Measurements from ENCODE around the gene LRRC17.
A peak's percentile ranks its signal among the peaks of the same experiment; 100 is the strongest.

Gene LRRC17

DNA sequence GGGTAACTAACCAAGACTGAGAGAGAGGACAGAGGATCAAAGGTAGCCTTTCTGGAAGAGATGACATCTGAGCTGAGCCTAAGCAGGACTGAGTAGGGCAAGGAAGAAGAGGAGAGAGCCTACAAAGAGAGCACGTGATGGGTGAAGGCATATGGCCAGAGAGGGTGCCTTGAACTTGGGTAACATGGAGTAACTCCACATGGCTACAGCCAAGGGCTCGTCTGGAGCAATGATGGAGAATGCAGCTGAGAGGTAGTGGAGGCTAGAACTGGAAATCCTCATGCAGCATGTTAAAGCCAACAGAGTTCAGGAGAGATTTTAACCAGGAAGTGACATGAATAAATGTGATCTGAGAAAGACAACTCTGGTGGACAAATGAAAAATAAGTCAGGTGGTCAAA, 77.8 kb downstream of the LRRC17 start:
- no peak for DNase-seq

DNA sequence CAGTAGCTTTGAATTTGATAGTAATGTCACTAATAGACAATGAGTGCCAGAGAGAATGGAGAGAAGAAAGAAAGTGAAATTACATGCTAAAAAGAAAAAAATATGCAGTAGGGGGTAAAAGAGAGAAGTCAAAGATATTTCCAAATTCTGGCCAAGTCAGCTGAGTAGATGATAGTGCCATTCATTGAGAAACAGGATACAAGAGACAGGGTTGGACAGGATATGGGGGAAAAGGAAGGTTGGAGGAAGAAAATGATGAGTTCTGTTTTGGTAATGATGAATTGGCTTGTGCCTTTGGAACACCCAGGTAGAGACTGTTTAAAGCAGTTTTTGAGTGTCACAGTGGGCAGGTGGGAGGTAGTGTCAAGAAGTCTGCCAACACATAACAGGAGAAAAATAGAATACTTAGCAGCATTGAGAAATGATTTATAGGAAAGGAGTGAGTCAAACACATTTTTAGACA, 78.3 kb downstream of the LRRC17 start:
- no peak for DNase-seq

DNA sequence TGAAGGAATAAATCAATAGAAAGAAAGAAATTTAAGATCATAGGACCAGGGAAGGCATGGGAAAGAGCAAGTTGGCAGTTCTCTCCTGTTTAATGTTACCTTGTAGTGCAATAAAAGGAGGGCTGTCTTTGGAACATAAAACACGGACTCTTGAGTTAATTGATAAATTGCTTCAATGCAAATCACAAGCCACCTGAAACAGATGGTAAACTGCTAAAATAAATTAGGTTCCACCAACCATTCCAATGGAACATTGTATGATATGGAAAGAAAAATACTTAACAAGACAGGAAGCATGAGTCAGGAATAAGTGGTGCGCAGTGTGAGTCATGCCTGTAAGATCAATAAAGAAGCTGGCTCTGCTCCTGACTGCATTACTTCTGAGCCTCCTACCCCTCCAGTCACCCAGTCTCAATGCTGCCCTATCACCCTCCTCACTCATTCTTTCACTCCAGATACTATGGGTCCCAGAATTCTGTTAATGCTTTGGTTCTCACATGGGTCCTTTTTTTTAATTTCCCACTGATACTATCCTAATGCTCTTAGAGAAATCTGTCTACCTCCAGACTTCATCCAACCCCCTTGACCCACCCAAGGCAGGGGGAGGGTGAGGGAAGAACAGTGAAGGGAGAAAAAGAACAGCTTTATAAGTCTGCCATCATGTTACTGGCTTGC, 78.9 kb downstream of the LRRC17 start:
- peak; percentile 57 for DNase-seq

DNA sequence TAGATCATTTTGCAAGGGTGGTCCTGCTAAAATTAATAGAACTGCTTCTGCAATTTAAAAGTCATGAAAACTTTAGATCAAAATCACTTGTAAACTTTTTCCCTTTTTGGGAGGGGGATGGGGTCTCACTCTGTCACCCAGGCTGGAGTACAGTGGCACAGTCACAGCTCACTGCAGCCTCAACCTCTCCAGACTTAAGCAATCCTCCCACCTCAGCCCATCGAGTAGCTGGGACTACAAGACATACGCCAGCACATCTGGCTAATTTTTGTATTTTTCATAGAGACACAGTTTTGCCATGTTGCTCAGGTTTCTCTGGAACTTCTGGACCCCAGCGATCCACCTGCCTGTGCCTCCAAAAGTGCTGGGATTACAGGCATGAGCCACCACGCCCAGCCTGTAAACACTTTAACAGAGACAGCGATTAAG, 79.7 kb downstream of the LRRC17 start:
- DNase-seq, result no peak

DNA sequence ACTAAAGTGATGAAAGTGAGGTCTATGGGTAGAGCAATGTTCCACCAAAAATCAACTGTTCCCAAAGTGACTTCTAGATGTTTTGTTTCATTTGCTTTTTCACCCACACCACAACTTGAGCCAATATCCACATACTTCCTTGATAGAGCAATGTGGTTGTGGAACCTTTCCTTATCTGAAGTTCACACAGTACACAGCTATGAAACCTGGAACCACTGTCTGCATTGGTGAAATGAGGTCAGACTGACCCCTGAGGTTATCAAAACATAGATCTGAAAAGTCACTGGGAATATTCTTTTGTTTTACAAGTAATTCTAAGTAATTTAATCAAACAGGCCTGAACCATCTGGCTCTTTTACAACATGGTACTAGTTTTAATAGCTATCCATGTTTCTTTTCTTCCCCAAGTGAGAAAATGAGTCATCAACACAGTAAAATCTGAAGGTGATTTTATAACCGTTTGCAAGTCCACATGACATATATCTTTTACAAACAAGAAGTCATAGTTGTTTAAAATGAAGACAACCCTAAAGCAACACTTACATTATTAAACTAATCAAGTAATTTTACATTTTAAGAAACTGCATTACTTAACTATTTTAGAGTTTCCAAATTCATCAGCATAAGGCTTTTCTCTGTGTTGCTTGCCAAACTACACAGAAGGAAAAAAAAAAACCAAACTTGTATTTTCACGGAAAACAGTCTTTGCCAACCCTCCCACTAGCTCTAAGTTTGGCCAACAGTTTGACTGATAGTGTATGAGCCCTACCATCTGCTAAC, 80.3 kb downstream of the LRRC17 start:
- DNase-seq, result peak; percentile 84

DNA sequence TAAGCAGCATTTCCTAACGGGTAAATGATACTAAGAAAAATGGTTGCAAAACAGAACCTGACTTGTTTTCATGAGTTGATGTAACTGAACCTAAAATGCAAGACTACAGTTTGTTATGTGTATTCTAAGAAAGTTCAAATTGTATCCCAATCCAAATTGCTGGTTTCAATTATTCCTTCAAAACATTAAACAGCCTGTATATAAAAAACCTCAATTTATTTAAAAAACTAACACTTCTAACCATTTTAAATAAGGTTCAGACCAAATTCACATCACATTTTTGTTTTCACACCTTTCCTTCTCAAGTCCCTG, 80.9 kb downstream of the LRRC17 start:
- no peak for DNase-seq

DNA sequence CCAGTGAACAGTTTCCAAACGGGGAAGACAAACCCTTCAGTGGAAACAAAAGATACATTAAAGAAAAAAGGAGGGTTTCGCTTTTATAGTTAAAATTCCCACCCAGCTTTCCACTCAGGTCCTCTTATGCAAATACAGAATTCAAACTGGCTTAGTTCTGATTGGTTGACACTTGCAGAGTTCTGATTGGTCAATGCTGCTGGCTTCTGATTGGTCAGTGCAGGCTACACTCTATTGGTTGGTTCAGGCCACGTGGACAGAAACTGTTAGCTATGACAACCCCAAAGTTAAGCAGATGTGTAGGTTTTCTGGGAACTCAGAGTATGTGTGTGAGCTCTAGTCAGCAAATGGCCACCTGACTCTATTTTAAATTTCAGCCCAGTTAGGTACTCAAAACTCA, 81.8 kb downstream of the LRRC17 start:
- no peak for DNase-seq

All from DMS 273 treated with DMSO at 0.1 percent for 48 hours (cell line).